Calu3 (cell line): ENCODE measurements around the gene MCTP2. TPM values are rescaled to one million over a fixed set of nuclear protein-coding genes. Genes with fewer than 3 reads are reported as not detected.

ENCODE experiments used
- BruUV-seq: library from RNA; stranded (reverse); fragments of 400-500 nt; replicated peaks from 2 replicates; lab custom pipeline; 2021; lab: Mats Ljungman, UMichigan
- CTCF ChIA-PET: fragments of 300-600 bp; sonication (Branson Sonifier 250); formaldehyde crosslinking; loops from one replicate; lab custom pipeline; 2022; ENCODE audit warnings: antibody characterized with exemption; lab: Charles Lee
- DNase-seq: peaks from one replicate; pipeline ENCODE4 v3.0.0; 2022
- H3K27ac Mint-ChIP-seq: one replicate; pipeline ENCODE4 v1.8.0; 2022; ENCODE audit warnings: mixed read lengths; ENCODE audit not compliant: unreplicated experiment
- H3K27me3 Mint-ChIP-seq: one replicate; pipeline ENCODE4 v1.8.0; 2022; ENCODE audit warnings: mixed read lengths; ENCODE audit not compliant: unreplicated experiment
- H3K36me3 Mint-ChIP-seq: one replicate; pipeline ENCODE4 v1.8.0; 2022; ENCODE audit warnings: mild to moderate bottlenecking, moderate library complexity, mixed read lengths; ENCODE audit not compliant: insufficient read depth, unreplicated experiment
- H3K4me1 Mint-ChIP-seq: one replicate; pipeline ENCODE4 v1.8.0; 2022; ENCODE audit warnings: mild to moderate bottlenecking, low read depth, mixed read lengths; ENCODE audit not compliant: unreplicated experiment
- H3K4me3 Mint-ChIP-seq: one replicate; pipeline ENCODE4 v1.8.0; 2022; ENCODE audit warnings: mild to moderate bottlenecking, low read depth, moderate library complexity, mixed read lengths; ENCODE audit not compliant: unreplicated experiment
- H3K9me3 Mint-ChIP-seq: one replicate; pipeline ENCODE4 v1.8.0; 2022; ENCODE audit warnings: low read depth, mixed read lengths; ENCODE audit not compliant: unreplicated experiment
- CTCF ChIP-seq: fragments of 200-600 bp; IDR thresholded peaks from one replicate; pipeline ENCODE4 v1.8.0; 2022; ENCODE audit warnings: antibody characterized with exemption; ENCODE audit not compliant: unreplicated experiment
- intact Hi-C: fragments of 100-400 bp; cut with micrococcal nuclease; formaldehyde crosslinking; loops from one replicate; pipeline ENCODE4 v1.10.0; 2022; ENCODE audit not compliant: unreplicated experiment
- total RNA-seq: library from RNA; stranded (reverse); gene quantifications from 2 replicates; pipeline ENCODE4 v1.2.3, GENCODE V29; 2022

MCTP2 gene
- total RNA-seq, 1 experiment from 2014 or later = 30.1 TPM

- H3K27me3 Mint-ChIP-seq = no peaks in the 10 kb centered on the region
- no peak for DNase-seq
- H3K27ac Mint-ChIP-seq = no peak overlapping the region
- H3K4me3 Mint-ChIP-seq = no peak overlapping the region
- BruUV-seq = no TSS peak
- no peaks in the 10 kb centered on the region for H3K36me3 Mint-ChIP-seq
- no peak for TF ChIP-seq CTCF
- CTCF ChIA-PET = interaction anchor here (0.5 to 1.0 kb wide), 3 partner anchors 54 to 81 kb away, joined by 3 to 4 read pairs (median 3); no protein-coding TSS in a partner anchor
- intact Hi-C loops = no loop called here
- no peaks in the 10 kb centered on the region for H3K4me1 Mint-ChIP-seq
- H3K9me3 Mint-ChIP-seq = no peaks in the 10 kb centered on the region
These were observed 235.7 kb downstream of the MCTP2 start for GRCh38 chr15:94467034-94467433.

DNA sequence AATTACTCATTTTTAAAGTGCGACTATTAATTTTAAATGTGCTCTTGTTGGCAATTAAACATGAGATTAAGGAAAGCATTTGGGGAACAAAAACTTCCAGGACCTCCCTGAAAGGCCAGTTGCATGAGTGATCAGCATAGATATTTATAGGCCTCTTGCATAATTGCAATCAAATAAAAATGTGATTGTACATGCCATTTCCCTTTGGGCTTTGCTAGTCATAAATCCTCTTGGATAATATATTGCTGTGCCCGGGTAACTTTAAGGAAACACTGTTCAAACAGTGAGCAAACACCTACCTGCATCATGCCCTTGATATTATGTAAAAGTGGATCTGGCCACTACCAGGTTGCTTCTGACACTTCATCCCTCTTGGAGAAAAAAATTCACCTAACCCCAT is 239.1 kb downstream of the MCTP2 start:
- no peak for TF ChIP-seq CTCF
- BruUV-seq = no TSS peak
- Mint-ChIP-seq H3K27me3 (no peaks in the 10 kb centered on the region), H3K27ac (no peak overlapping the region), H3K4me1 (no peaks in the 10 kb centered on the region), H3K4me3 (no peak overlapping the region), H3K9me3 (no peaks in the 10 kb centered on the region), H3K36me3 (no peaks in the 10 kb centered on the region)
- intact Hi-C loops = no loop called here
- CTCF ChIA-PET = interaction anchor here (0.7 kb wide), 1 partner anchor 91 kb away, joined by 3 read pairs; no protein-coding TSS in a partner anchor
- DNase-seq = no peak

GRCh38 chr15:94476686-94477085 is 245.3 kb downstream of the MCTP2 start:
- BruUV-seq = no TSS peak
- H3K36me3 Mint-ChIP-seq = peaks cover 4% of the 10 kb centered on the region
- no peak overlapping the region for H3K4me3 Mint-ChIP-seq
- CTCF ChIA-PET = no interaction called here
- DNase-seq = no peak
- no peaks in the 10 kb centered on the region for H3K9me3 Mint-ChIP-seq
- intact Hi-C loops = no loop called here
- no peak overlapping the region for H3K27ac Mint-ChIP-seq
- H3K4me1 Mint-ChIP-seq = no peaks in the 10 kb centered on the region
- no peaks in the 10 kb centered on the region for H3K27me3 Mint-ChIP-seq
- no peak for TF ChIP-seq CTCF

- Mint-ChIP-seq H3K9me3 (peaks cover 5% of the 10 kb centered on the region), H3K27ac (no peak overlapping the region), H3K4me1 (no peaks in the 10 kb centered on the region), H3K4me3 (no peak overlapping the region), H3K36me3 (peaks cover 4% of the 10 kb centered on the region), H3K27me3 (no peaks in the 10 kb centered on the region)
- no peak for TF ChIP-seq CTCF
- no TSS peak for BruUV-seq
- no peak for DNase-seq
- CTCF ChIA-PET = no interaction called here
- intact Hi-C loops = no loop called here
These were observed 246.7 kb downstream of the MCTP2 start for GRCh38 chr15:94477913-94478553.
